Stimulated activated CD4-positive, alpha-beta T cell treated with anti-CD3 and anti-CD28 coated beads, Interleukin-1b, Interleukin-23, amount 100 ng/mL, for 24 hours (primary cell): ENCODE measurements around the gene LHFPL3.
"Not testable (repeated sequence)": the region's sequence is repeated elsewhere in the genome, so short reads cannot be mapped to it uniquely, and the experiment has no call there.

Experiments
- DNase-seq, 4 experiments: peaks; one replicate each; pipeline ENCODE4 v3.0.0-alpha.2; 2020; ENCODE audit warnings: low read depth in 4 of 4, low spot score in 1 of 4

LHFPL3 gene

GRCh38 chr7:104328296-104328969 lies at the start of gene LHFPL3:
Gene LHFPL3, plus strand, starts transcription at chr7:104328603.
- no peak for DNase-seq

GRCh38 chr7:104281685-104282084 lies 46.7 kb upstream of the LHFPL3 start:
- DNase-seq = not testable (repeated sequence)

GRCh38 chr7:104286839-104287238 lies 41.6 kb upstream of the LHFPL3 start:
- DNase-seq = no peak

GRCh38 chr7:104288137-104288536 lies 40.3 kb upstream of the LHFPL3 start:
- no peak for DNase-seq

GRCh38 chr7:104294291-104294690 lies 34.1 kb upstream of the LHFPL3 start:
- no peak for DNase-seq

- no peak for DNase-seq
Measured at GRCh38 chr7:104296266-104296665, 32.1 kb upstream of the LHFPL3 start.

DNA sequence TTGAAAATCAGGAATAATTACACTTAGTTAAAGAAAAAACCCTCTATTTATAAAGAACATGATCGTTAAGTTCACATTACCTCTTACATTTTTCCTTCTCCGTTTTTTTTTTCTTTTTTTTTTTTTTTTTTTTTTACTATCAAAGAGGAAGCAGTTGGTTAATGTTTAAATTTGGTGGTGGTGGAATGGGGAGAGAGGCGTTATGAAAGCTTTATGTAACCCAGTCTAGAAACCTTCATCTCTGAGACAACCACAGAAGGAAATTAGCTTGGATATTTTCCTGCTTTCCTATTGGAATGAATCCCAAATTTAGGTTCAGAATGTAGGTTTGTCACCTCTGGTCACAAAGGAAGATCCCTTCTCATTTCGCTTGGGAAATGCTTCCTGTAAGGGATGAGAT lies 31.5 kb upstream of the LHFPL3 start:
- DNase-seq = no peak

DNA sequence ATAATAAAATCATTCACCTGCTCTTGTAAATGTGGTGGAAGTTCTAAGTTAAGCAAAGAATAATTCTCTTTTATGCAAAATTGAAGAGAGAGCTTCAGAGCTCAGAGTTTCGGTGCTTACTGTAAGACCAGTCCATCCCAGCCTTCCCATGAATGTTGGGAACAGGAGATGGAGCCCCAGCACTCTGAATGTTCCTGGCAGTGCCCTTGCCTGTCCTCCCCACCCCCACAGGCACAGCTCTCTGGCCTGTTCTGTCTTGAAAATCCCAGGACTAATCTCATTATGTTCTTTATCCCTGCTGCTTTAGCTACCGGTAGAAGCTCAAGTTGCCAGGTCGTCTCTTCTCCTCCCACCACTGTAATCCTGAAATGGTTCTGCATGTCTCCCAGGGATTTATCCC lies 29.1 kb upstream of the LHFPL3 start:
- no peak for DNase-seq

DNA sequence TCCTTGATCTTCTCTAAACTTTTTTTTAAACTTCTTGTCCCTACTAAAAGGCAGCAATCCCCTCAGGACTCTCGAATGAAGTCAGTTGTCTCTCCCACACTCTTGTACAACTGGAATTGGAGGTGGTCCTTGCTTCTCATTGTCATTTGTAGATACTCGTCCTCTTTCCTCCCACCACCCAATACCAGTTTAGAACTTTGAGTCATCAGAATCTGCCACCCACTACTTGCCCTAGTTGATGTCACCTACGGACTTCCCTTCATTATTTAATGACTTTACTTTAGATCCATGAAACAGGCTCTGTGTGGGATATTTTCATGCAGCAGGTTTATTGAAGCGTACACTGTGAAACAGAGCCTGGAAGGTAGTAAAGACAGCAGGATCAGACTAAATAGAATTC lies 28.6 kb upstream of the LHFPL3 start:
- DNase-seq = no peak

DNA sequence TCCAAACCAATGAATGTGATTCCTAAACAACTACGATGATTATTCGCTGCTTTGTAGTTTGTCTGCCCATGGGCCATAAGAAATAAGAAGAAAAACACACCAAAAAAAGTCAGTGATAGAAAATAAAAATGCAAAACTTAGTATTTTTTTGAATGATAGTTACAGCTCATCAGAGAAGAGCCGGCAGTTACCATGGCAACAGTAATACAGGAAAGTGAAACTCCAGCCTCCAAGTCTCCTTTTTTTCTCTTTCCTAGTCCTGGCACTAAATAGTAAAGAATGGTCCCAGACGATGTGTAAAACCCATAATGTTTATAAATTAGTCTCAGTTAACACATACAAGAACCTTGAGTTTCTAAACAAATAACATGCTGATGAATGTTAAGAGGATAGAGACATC lies 21.6 kb upstream of the LHFPL3 start:
- DNase-seq = no peak

DNA sequence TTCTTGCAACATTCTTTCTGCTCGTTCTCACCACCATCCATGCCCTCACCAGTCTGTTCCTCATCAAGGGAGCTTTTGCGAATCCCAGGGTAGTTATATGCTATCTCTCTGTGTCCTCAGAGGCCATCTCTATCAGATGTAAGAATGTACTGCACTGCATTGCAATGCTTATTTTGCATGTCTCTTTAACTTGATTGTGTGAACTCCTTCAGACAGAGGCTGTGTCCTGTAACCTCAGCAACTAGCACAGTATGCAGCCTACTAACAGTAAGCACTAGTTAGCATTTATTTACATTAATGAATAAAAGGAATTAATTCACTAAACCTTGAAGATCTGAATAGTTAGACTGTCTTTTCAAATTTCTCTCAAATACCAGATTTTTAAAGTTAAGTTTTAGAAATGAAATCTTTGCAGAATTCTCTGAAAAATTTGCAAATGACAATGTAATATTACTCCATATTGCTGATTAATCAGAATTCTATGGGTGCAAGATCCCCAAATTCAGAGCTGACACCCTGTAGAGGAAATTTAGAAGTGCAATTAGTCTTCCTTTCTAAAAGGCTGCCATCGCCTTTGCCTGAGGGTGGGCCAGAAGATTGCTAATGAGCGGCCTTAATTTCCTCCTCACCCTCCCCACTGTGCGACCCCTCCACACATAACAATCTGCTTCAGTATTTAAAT lies 10.3 kb upstream of the LHFPL3 start:
- DNase-seq = no peak

DNA sequence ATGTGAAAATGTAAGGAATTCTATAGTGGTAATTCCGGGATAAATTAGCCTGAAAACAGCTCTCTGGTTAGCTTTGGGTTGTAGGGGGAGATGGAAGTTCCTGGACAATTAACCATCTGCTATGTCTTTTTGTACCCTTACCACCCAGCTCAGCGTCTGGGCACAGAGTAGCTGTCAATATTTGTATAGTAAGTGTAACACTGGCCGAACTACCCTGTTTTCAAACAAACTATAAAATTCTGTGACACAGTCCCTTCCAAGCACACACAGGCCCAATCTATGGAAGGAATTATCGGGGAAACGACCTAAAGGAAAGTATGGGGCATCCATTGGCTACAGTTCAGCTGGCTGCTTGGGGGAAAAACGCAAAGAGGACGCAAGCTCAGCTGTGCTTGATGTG lies 869 bp upstream of the LHFPL3 start:
- no peak for DNase-seq

GRCh38 chr7:104327938-104328295 lies 486 bp upstream of the LHFPL3 start:
- no peak for DNase-seq

DNA sequence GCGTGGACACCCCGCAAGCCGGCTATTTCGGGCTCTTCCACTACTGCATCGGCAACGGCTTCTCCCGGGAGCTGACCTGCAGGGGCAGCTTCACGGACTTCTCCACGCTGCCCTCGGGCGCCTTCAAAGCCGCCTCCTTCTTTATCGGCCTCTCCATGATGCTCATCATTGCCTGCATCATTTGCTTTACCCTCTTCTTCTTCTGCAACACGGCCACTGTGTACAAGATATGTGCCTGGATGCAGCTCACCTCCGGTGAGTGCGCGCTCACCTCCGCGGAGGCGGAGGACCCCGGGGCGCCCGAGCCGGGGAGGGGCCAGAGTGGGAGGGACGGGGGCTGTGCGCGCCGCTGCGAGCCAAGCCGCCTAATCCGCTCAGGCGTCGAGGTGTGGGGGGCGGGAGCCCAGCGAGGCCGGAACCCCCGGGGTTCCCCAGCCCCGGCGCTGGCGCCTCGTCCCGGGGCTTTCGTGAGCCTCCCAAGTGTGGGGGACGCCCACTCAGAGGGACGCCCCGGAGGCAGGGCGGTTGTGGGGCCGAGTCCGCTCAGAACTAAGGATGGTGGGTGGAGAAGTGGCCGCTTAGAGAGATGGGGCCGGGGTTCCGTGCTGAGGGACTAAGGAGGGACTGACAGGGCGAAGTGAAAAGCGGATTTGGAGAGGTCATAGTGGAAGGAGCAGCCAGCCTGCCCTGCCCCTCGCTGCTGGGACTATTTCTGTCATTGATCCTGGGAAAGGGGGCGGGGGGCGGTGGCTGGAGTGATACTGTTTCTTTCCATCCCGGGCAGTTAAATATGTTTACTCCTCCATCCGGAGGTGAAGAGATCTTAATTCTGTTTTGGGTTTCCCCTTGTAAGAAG lies 795 bp downstream of the LHFPL3 start:
- DNase-seq = no peak

GRCh38 chr7:104341546-104341945 lies 13.1 kb downstream of the LHFPL3 start:
- no peak for DNase-seq

DNA sequence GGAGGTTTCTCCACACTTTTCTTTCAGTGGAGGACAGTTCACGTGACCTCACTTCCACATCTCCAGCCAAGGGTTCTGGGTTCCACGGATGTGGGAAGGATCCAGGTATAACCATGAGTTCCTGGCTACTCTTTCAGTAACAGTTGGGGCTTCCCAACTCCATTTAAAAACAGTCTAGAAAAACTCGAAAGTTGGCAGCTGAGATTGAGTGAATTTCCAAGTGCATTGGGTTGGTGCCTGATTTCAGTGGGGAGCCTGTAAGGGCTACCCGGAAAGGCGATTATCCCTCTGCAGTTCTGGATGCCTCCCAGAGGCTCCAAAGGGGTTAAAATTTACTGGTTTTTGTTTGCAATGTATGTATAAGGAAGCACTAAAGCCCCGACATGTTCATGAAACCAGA lies 24.3 kb downstream of the LHFPL3 start:
- DNase-seq = no peak

GRCh38 chr7:104357166-104357565 lies 28.8 kb downstream of the LHFPL3 start:
- DNase-seq = no peak

DNA sequence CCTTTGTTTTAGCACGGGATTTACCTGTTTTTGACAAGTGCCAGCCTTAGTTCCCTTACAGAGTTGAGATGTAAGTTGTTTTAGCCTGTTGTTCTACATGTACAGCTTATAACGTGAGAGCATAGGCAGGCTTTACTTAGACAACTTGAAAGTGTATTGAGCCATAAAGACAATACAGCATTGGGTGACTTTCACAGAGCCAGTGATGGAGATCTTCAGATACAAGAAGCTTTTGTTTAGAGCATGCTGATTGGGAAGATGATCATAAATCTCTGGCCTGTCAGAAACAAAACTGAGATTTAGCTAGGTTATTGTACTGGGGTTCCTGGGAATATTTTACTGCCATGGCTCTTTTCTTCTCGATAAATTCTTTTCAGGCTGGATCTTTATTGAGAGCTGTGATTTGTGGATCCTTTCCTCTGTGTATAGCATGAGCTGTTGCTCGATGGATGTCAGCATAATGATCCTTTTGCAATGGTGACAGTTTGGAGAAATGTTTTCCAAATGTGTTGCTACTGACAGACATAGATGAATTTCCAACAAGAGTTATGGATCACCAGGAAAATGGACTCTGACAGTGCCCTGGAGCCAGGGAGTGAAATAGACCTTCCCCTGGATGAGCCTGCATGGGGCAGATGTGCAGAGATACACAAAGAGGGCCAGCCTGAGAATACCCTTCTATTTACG lies 30.2 kb downstream of the LHFPL3 start:
- DNase-seq = no peak

GRCh38 chr7:104362756-104363155 lies 34.4 kb downstream of the LHFPL3 start:
- DNase-seq = no peak

GRCh38 chr7:104363355-104363754 lies 35.0 kb downstream of the LHFPL3 start:
- DNase-seq = no peak

GRCh38 chr7:104366390-104366789 lies 38.0 kb downstream of the LHFPL3 start:
- DNase-seq = no peak

DNA sequence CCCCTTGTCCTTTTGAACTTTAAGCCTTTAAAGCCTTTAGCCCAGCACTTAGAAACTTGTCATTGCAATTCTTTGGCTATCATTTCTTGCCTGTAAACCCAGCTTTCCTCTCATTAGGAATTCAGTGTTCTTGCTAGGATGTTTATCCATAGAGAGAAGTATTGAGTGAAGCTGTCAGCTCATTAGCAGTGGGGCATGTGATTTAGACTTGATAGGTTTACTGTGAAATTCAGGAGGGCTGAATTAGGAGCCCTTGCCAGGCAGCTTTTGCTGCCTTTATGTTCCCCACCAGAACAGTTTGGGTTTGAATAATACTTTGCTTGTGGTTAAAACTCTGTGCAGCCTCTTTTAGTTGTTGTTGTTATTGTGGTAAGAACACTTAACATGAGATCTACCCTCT lies 39.5 kb downstream of the LHFPL3 start:
- DNase-seq = no peak
